Muscle layer of colon (tissue), 2 donors: ENCODE results near the gene ATG16L1.

Experiments
- H3K27ac ChIP-seq: one replicate; pipeline ENCODE4 v1.7.0; 2013; ENCODE audit warnings: low read depth, mild to moderate bottlenecking, low read length, moderate library complexity
- H3K27me3 ChIP-seq, 2 donors: one replicate each; pipeline ENCODE4 v1.7.0; 2013; ENCODE audit warnings: low read length in 2 of 2, mild to moderate bottlenecking in 2 of 2; ENCODE audit not compliant: insufficient read depth in 2 of 2, control insufficient read depth in 1 of 2
- H3K36me3 ChIP-seq: one replicate; pipeline ENCODE4 v1.7.0; 2013; ENCODE audit warnings: mild to moderate bottlenecking, low read length; ENCODE audit not compliant: insufficient read depth
- H3K4me1 ChIP-seq: one replicate; pipeline ENCODE4 v1.7.0; 2013; ENCODE audit warnings: mild to moderate bottlenecking, low read length; ENCODE audit not compliant: insufficient read depth
- H3K4me3 ChIP-seq, 2 donors: one replicate each; pipeline ENCODE4 v1.7.0; 2013; ENCODE audit warnings: low read length in 2 of 2, low read depth in 1 of 2, mild to moderate bottlenecking in 1 of 2, moderate library complexity in 1 of 2
- H3K9ac ChIP-seq: one replicate; pipeline ENCODE4 v1.7.0; 2013; ENCODE audit warnings: low read length
- H3K9me3 ChIP-seq: one replicate; pipeline ENCODE4 v1.7.0; 2013; ENCODE audit warnings: mild to moderate bottlenecking, low read length
- donor health status: abdominal sarcoma.
- donor health status: Adenocarcinoma of cecum.

ATG16L1 gene

DNA sequence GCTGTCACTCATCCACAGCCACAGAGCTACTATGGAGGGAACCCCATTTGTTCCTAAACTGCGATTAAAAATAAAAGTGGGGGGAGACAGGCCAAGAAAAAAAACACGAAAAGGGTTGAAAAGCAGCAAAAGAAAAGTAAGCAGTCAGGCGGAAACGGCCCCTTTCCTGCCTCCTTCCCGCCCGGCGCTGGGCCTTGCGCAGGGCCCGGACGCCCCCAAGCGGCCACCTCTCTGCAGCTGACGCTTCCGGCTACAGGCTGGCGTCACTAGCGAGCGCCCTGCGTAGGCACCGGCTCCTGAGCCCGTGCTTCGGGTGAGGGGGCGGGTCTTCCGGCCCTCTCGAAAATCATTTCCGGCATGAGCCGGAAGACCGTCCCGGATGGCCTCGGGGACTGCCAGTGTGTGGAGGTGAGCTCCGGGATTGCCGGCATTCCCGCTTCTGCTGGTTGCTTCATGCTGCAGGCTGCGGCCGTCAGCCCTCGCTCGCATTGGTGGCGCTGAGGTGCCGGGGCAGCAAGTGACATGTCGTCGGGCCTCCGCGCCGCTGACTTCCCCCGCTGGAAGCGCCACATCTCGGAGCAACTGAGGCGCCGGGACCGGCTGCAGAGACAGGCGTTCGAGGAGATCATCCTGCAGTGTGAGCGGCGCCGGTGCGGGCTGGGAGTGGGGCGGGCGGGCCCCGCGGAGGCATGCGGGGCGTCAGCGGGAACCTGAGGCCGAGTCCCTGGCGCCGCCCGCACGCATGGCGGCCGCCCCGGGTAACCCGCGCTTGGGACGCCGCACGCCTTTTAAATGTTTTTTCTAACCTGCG, at the start of gene ATG16L1:
TSS of gene ATG16L1 (plus strand) at position 368 of the 811 bp plus-strand sequence. CDS start at position 523, 155 bp downstream.
- Histone ChIP-seq H3K9me3 (no peaks in the 10 kb centered on the region), H3K4me1 (peaks cover 31% of the 10 kb centered on the region), H3K27ac (peak within 1 kb of the TSS; percentile 83), H3K9ac (peak within 1 kb of the TSS; percentile 40), H3K4me3 (peak within 1 kb of the TSS; percentile 74 to 86), H3K36me3 (peaks cover 8% of the 10 kb centered on the region), H3K27me3 (no peaks in the 10 kb centered on the region)

DNA sequence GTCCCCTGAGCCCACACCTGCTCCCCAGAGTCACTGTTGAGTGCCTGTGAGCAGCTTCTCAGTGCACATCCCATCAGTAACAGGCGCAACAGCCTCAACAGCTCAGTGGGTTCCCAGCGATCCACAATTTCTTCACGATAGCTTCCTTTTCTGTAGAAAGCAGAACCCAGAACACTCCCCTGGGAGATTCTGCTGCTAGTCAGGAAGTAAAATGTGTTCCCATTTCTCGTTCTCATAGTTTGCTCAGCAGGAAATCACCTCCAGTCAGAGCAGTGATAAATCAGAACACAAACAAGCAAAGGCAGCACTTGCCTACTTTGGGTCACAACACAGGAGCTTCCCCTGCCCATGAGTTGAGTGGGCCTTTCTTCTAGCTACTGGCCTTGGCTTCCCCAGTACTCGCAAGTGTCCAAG, 48.9 kb upstream of the ATG16L1 start:
- H3K9me3 ChIP-seq, result no peaks in the 10 kb centered on the region
- no peaks in the 10 kb centered on the region for H3K36me3 ChIP-seq
- no peak overlapping the region for H3K9ac ChIP-seq
- no peaks in the 10 kb centered on the region for H3K4me1 ChIP-seq
- H3K4me3 ChIP-seq, result no peak overlapping the region
- H3K27ac ChIP-seq, result no peak overlapping the region
- no peaks in the 10 kb centered on the region for H3K27me3 ChIP-seq

- no peak overlapping the region for H3K4me3 ChIP-seq
- no peaks in the 10 kb centered on the region for H3K36me3 ChIP-seq
- no peaks in the 10 kb centered on the region for H3K27me3 ChIP-seq
- no peak overlapping the region for H3K9ac ChIP-seq
- no peaks in the 10 kb centered on the region for H3K9me3 ChIP-seq
- no peaks in the 10 kb centered on the region for H3K4me1 ChIP-seq
- H3K27ac ChIP-seq, result no peak overlapping the region
These were observed 48.4 kb upstream of the ATG16L1 start for GRCh38 chr2:233203060-233203459.

- no peaks in the 10 kb centered on the region for H3K9me3 ChIP-seq
- H3K4me1 ChIP-seq, result no peaks in the 10 kb centered on the region
- no peak overlapping the region for H3K4me3 ChIP-seq
- no peak overlapping the region for H3K27ac ChIP-seq
- no peaks in the 10 kb centered on the region for H3K27me3 ChIP-seq
- no peak overlapping the region for H3K9ac ChIP-seq
- no peaks in the 10 kb centered on the region for H3K36me3 ChIP-seq
These were observed 47.1 kb upstream of the ATG16L1 start for GRCh38 chr2:233204286-233204936.

DNA sequence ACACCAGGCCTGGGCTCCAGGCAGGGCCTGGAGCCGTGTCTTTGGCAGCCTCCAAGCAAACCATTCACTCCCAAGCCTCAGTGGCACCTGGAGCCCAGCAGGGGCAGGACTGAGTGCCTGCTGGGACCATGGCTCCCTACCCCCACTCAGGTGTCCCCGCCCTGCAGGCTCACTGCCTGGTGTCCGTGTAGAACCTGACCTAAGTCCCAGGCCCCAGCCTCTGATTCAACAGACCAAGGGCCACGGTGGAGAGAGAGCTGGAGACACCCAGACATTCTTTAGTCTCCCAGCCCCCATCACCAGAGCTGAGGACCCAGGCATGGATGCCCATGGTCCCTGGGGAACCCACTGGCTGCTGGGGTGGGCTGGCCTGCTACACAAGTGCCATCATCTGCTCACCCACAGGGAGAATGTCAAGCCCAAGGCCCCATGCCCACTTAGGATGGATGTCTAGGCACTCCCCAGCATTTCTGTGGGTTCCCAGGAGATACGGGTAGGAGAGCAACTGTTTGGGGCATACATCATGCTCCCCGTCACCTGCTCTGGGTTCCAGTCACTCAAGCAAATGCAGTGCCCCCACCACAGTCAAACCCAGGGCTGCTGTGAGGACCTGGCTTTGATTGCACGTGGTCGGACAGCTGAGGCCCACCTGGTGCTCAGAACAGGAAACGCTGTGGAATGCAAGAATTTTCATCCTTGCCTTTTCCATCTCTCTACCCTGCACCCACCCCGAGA, 42.9 kb upstream of the ATG16L1 start:
- no peaks in the 10 kb centered on the region for H3K9me3 ChIP-seq
- H3K27ac ChIP-seq, result no peak overlapping the region
- no peak overlapping the region for H3K9ac ChIP-seq
- no peaks in the 10 kb centered on the region for H3K27me3 ChIP-seq
- H3K4me3 ChIP-seq, result no peak overlapping the region
- H3K36me3 ChIP-seq, result no peaks in the 10 kb centered on the region
- peaks cover 11% of the 10 kb centered on the region for H3K4me1 ChIP-seq

DNA sequence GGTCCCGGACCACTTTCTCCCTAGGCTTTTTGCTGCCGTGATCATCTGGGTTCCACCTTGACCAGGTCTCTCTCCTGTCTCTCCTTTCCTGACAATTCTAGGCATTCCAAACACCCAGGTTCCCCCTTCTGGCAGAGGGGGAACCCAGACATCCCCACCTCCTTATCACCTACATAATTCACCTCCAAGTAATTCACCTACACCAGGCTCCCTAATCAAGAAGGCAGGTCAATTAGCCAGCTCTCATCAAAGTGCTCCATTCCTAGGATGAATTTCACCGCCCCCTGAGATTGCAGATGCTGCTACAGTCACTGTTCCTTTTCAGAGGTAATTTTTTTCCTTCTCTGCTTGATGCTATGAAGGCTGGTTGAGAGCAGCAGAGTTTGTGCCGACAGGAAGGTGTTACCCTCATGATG, 42.3 kb upstream of the ATG16L1 start:
- Histone ChIP-seq H3K36me3 (no peaks in the 10 kb centered on the region), H3K4me1 (peaks cover 11% of the 10 kb centered on the region), H3K4me3 (no peak overlapping the region), H3K27ac (no peak overlapping the region), H3K27me3 (no peaks in the 10 kb centered on the region), H3K9ac (no peak overlapping the region), H3K9me3 (no peaks in the 10 kb centered on the region)

DNA sequence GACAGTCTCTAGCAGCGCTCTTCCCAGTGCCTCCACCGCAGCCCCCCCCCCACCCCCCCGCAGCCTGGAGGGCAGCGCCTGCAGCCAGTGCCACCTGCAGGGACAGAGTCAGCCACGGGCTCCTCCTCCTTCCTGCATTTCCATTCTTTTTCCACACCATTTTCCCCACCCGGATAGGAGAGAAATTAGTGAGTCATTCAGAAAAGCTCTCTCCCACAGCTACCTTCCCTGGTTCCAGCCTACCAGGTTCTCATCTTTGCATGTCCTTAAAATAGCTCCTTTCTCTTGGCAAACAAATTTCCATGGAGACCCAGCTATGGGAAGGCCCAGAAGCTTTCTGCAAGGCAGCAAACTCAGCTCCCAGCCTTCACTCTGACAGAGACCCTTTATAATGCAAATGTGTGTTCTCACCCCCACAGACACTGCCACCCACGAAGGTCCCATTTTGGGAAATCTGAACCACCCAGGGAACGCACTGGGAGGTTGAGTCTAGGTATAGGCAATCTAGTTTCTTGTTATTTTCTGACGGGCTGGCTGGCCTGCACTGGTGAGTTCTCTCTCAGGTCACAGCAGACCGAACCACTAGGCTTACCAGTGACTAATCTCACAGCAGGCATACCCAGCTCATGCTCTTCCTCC, 41.8 kb upstream of the ATG16L1 start:
- Histone ChIP-seq H3K4me3 (no peak overlapping the region), H3K27me3 (no peaks in the 10 kb centered on the region), H3K27ac (no peak overlapping the region), H3K36me3 (no peaks in the 10 kb centered on the region), H3K9ac (no peak overlapping the region), H3K4me1 (peaks cover 11% of the 10 kb centered on the region), H3K9me3 (no peaks in the 10 kb centered on the region)

GRCh38 chr2:233210281-233210680, 41.2 kb upstream of the ATG16L1 start:
- no peak overlapping the region for H3K4me3 ChIP-seq

GRCh38 chr2:233210843-233211547, 40.5 kb upstream of the ATG16L1 start:
- Histone ChIP-seq H3K27me3 (no peaks in the 10 kb centered on the region), H3K4me1 (peaks cover 11% of the 10 kb centered on the region), H3K9ac (no peak overlapping the region), H3K4me3 (peak overlapping the region in 1 of 2 donors; percentile 37), H3K27ac (peak overlapping the region; percentile 52), H3K9me3 (no peaks in the 10 kb centered on the region), H3K36me3 (no peaks in the 10 kb centered on the region)

More at GRCh38 chr2:233210281-233210680, 41.2 kb upstream of the ATG16L1 start:
- Histone ChIP-seq H3K9ac (no peak overlapping the region), H3K27ac (no peak overlapping the region), H3K9me3 (no peaks in the 10 kb centered on the region), H3K36me3 (no peaks in the 10 kb centered on the region), H3K27me3 (no peaks in the 10 kb centered on the region), H3K4me1 (peaks cover 11% of the 10 kb centered on the region)

GRCh38 chr2:233211548-233211895, 40.0 kb upstream of the ATG16L1 start:
- H3K4me1 ChIP-seq, result peaks cover 11% of the 10 kb centered on the region
- no peaks in the 10 kb centered on the region for H3K27me3 ChIP-seq
- no peaks in the 10 kb centered on the region for H3K36me3 ChIP-seq
- peak overlapping the region in 1 of 2 donors; percentile 37 for H3K4me3 ChIP-seq
- no peak overlapping the region for H3K27ac ChIP-seq
- H3K9ac ChIP-seq, result no peak overlapping the region
- no peaks in the 10 kb centered on the region for H3K9me3 ChIP-seq
